DOHH2 (cell line): ENCODE data around the gene MYZAP.

ENCODE experiments used
- H3F3A ChIP-seq: fragments of 200-600 bp; sonication (generic), shearing (Covaris generic); 2 replicates; pipeline ENCODE4 v1.6.0; 2016; ENCODE audit warnings: antibody characterized with exemption, mild to moderate bottlenecking; ENCODE audit not compliant: control insufficient read depth, insufficient read depth
- H3K27ac ChIP-seq: fragments of 200-600 bp; sonication (generic); 2 replicates; pipeline ENCODE4 v1.5.1; 2014; ENCODE audit warnings: low read depth, mild to moderate bottlenecking, low read length, moderate library complexity
- H3K27me3 ChIP-seq: fragments of 200-600 bp; sonication (generic); 2 replicates; pipeline ENCODE4 v1.6.1; 2014; ENCODE audit warnings: mild to moderate bottlenecking, low read length, mixed read lengths; ENCODE audit not compliant: control insufficient read depth
- H3K36me3 ChIP-seq: fragments of 200-600 bp; sonication (generic); 2 replicates; pipeline ENCODE4 v1.6.1; 2014; ENCODE audit warnings: mild to moderate bottlenecking, low read length, moderate library complexity, mixed read lengths; ENCODE audit not compliant: control insufficient read depth
- H3K4me1 ChIP-seq: fragments of 200-600 bp; sonication (generic); 2 replicates; pipeline ENCODE4 v1.6.1; 2014; ENCODE audit warnings: mild to moderate bottlenecking, low read length, mixed read lengths; ENCODE audit not compliant: control insufficient read depth
- H3K4me2 ChIP-seq: fragments of 200-600 bp; sonication (generic); 2 replicates; pipeline ENCODE4 v1.6.0; 2014; ENCODE audit warnings: mild to moderate bottlenecking, low read length, moderate library complexity
- H3K4me3 ChIP-seq: fragments of 200-600 bp; sonication (generic); 2 replicates; pipeline ENCODE4 v1.5.1; 2014; ENCODE audit warnings: mild to moderate bottlenecking, low read length, mixed read lengths
- H3K79me2 ChIP-seq: fragments of 200-600 bp; sonication (generic); 2 replicates; pipeline ENCODE4 v1.6.1; 2014; ENCODE audit warnings: mild to moderate bottlenecking, low read length, mixed read lengths; ENCODE audit not compliant: control insufficient read depth
- H3K9me2 ChIP-seq: fragments of 200-600 bp; sonication (generic); replicated peaks from 2 replicates; pipeline ENCODE4 v1.6.1; 2014; ENCODE audit warnings: mild to moderate bottlenecking, low read length, mixed read lengths; ENCODE audit not compliant: control insufficient read depth
- H3K9me3 ChIP-seq: fragments of 200-600 bp; sonication (generic); 2 replicates; pipeline ENCODE4 v1.6.1; 2014; ENCODE audit warnings: antibody characterized with exemption, low read length, mixed read lengths; ENCODE audit not compliant: control insufficient read depth, insufficient read depth
- H4K20me1 ChIP-seq: fragments of 200-600 bp; sonication (generic); 2 replicates; pipeline ENCODE4 v1.6.0; 2014; ENCODE audit warnings: low read depth, mild to moderate bottlenecking, antibody characterized with exemption, low read length, moderate library complexity; ENCODE audit not compliant: control insufficient read depth, insufficient read depth
- EZH2phosphoT487 ChIP-seq: fragments of 200-600 bp; sonication (generic); IDR thresholded peaks from 2 replicates; pipeline ENCODE4 v1.6.1; 2017; ENCODE audit warnings: borderline replicate concordance, mild to moderate bottlenecking, antibody characterized with exemption, low read length, moderate library complexity, mixed read lengths
- TF ChIP-seq, protein P1 (sequence below): fragments of 200-600 bp; sonication (generic); IDR thresholded peaks from one replicate; pipeline ENCODE4 v1.5.1; 2014; ENCODE audit warnings: antibody characterized with exemption, mild to moderate bottlenecking, low read depth, low read length; ENCODE audit not compliant: poor library complexity, severe bottlenecking

The MYZAP gene

GRCh38 chr15:57696146-57696545 is 104.4 kb downstream of the MYZAP start:
- no peak for TF ChIP-seq EZH2phosphoT487
- TF ChIP-seq, protein P1, sequence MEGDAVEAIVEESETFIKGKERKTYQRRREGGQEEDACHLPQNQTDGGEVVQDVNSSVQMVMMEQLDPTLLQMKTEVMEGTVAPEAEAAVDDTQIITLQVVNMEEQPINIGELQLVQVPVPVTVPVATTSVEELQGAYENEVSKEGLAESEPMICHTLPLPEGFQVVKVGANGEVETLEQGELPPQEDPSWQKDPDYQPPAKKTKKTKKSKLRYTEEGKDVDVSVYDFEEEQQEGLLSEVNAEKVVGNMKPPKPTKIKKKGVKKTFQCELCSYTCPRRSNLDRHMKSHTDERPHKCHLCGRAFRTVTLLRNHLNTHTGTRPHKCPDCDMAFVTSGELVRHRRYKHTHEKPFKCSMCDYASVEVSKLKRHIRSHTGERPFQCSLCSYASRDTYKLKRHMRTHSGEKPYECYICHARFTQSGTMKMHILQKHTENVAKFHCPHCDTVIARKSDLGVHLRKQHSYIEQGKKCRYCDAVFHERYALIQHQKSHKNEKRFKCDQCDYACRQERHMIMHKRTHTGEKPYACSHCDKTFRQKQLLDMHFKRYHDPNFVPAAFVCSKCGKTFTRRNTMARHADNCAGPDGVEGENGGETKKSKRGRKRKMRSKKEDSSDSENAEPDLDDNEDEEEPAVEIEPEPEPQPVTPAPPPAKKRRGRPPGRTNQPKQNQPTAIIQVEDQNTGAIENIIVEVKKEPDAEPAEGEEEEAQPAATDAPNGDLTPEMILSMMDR = no peak
- H3K36me3 ChIP-seq = no peaks in the 10 kb centered on the region
- no peaks in the 10 kb centered on the region for H3K4me1 ChIP-seq
- H3K79me2 ChIP-seq = no peaks in the 10 kb centered on the region
- H3K9me2 ChIP-seq = no peaks in the 10 kb centered on the region
- H3K27ac ChIP-seq = no peak overlapping the region
- no peaks in the 10 kb centered on the region for H3F3A ChIP-seq
- H3K4me3 ChIP-seq = no peak overlapping the region
- H3K4me2 ChIP-seq = no peak overlapping the region
- H4K20me1 ChIP-seq = no peaks in the 10 kb centered on the region
- H3K27me3 ChIP-seq = no peaks in the 10 kb centered on the region
- no peaks in the 10 kb centered on the region for H3K9me3 ChIP-seq

GRCh38 chr15:57697588-57697987 is 105.9 kb downstream of the MYZAP start:
- Histone ChIP-seq H3K79me2 (no peaks in the 10 kb centered on the region), H3K4me1 (no peaks in the 10 kb centered on the region), H3K27me3 (no peaks in the 10 kb centered on the region), H3K9me2 (no peaks in the 10 kb centered on the region), H3F3A (no peaks in the 10 kb centered on the region), H3K36me3 (no peaks in the 10 kb centered on the region), H3K27ac (no peak overlapping the region), H3K9me3 (no peaks in the 10 kb centered on the region), H4K20me1 (no peaks in the 10 kb centered on the region), H3K4me3 (no peak overlapping the region), H3K4me2 (no peak overlapping the region)
- no peak for TF ChIP-seq EZH2phosphoT487
- TF ChIP-seq, protein P1 = no peak

GRCh38 chr15:57698243-57698642 is 106.5 kb downstream of the MYZAP start:
- Histone ChIP-seq H3K4me1 (peaks cover 2% of the 10 kb centered on the region; the same call in 1 of the 2 replicates), H3K9me2 (no peaks in the 10 kb centered on the region), H3K79me2 (no peaks in the 10 kb centered on the region), H3F3A (no peaks in the 10 kb centered on the region), H3K4me3 (no peak overlapping the region), H3K4me2 (no peak overlapping the region), H3K27me3 (no peaks in the 10 kb centered on the region), H3K36me3 (no peaks in the 10 kb centered on the region), H3K9me3 (no peaks in the 10 kb centered on the region), H4K20me1 (no peaks in the 10 kb centered on the region), H3K27ac (no peak overlapping the region)
- TF ChIP-seq, protein P1 = no peak
- TF ChIP-seq EZH2phosphoT487 = no peak

DNA sequence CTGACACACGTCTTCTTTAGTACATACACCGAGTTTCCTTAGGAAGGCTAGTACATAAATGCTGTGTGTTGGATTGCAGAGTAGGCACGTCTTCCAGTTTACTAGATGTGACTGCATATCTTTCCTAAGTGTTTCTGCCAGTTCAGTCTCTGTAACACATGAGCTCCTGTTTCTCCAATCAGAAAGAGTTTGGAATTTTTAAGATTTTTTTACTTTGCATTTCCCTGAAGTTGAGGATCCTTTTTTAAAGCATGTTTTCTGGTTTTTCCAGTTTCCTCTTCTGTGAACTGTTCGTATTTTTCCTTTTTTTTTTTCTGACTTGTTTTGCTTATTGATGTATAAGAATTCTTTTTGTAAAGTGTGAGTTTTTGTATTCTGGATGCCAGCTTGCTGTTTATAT is 107.3 kb downstream of the MYZAP start:
- Histone ChIP-seq H3K27me3 (no peaks in the 10 kb centered on the region), H3K4me2 (no peak overlapping the region), H4K20me1 (no peaks in the 10 kb centered on the region), H3K4me3 (no peak overlapping the region), H3K9me2 (no peaks in the 10 kb centered on the region), H3K4me1 (peaks cover 9% of the 10 kb centered on the region), H3K9me3 (no peaks in the 10 kb centered on the region), H3K27ac (no peak overlapping the region), H3K79me2 (no peaks in the 10 kb centered on the region), H3F3A (no peaks in the 10 kb centered on the region), H3K36me3 (no peaks in the 10 kb centered on the region)
- TF ChIP-seq, protein P1 = no peak
- no peak for TF ChIP-seq EZH2phosphoT487
